PC-9 (cell line): ENCODE measurements around the gene ATP1A1. TPM values are rescaled to one million over a fixed set of nuclear protein-coding genes. Genes with fewer than 3 reads are reported as not detected.

ENCODE experiments used
- BruUV-seq: library from RNA; stranded (reverse); fragments of 400-500 nt; replicated peaks from 2 replicates; lab custom pipeline; 2021; lab: Mats Ljungman, UMichigan
- CTCF ChIA-PET: fragments of 300-600 bp; sonication (Branson Sonifier 250); formaldehyde crosslinking; loops from one replicate; lab custom pipeline; 2022; ENCODE audit warnings: antibody characterized with exemption; lab: Charles Lee
- POLR2A ChIA-PET: fragments of 300-600 bp; sonication (Branson Sonifier 250); formaldehyde crosslinking; loops from one replicate; lab custom pipeline; 2022; ENCODE audit warnings: antibody characterized with exemption; ENCODE audit not compliant: unreplicated experiment; lab: Charles Lee
- DNase-seq, 2 experiments: peaks; one replicate each; pipeline versions ENCODE4 v3.0.0 to v3.0.0-alpha.2; 2015 to 2022; ENCODE audit warnings: mixed read lengths in 1 of 2
- H2AFZ ChIP-seq: fragments of 200-600 bp; sonication (generic); 2 replicates; pipeline ENCODE4 v1.8.1; 2017; ENCODE audit warnings: antibody characterized with exemption
- H3F3A ChIP-seq: fragments of 200-600 bp; sonication (generic); 2 replicates; pipeline ENCODE4 v1.8.1; 2017; ENCODE audit warnings: antibody characterized with exemption, mild to moderate bottlenecking, low read depth; ENCODE audit not compliant: insufficient read depth
- H3K27ac ChIP-seq: fragments of 200-600 bp; sonication (generic); 2 replicates; pipeline ENCODE4 v1.6.1; 2016; ENCODE audit warnings: mixed run types
- H3K27me3 ChIP-seq: fragments of 200-600 bp; sonication (generic); 2 replicates; pipeline ENCODE4 v1.6.1; 2016; ENCODE audit warnings: low read depth, mixed run types; ENCODE audit not compliant: insufficient read depth
- H3K36me3 ChIP-seq: fragments of 200-600 bp; sonication (generic); 2 replicates; pipeline ENCODE4 v1.6.1; 2016; ENCODE audit warnings: low read depth, mixed run types
- H3K4me1 ChIP-seq: fragments of 200-600 bp; sonication (generic); replicated peaks from 2 replicates; pipeline ENCODE4 v1.6.1; 2016; ENCODE audit warnings: mixed run types; ENCODE audit not compliant: insufficient read depth
- H3K4me2 ChIP-seq: fragments of 200-600 bp; sonication (generic); 2 replicates; pipeline ENCODE4 v1.6.1; 2017; ENCODE audit warnings: mixed run types
- H3K4me3 ChIP-seq: fragments of 200-600 bp; sonication (generic); 2 replicates; pipeline ENCODE4 v1.6.1; 2016; ENCODE audit warnings: mixed run types
- H3K79me2 ChIP-seq: fragments of 200-600 bp; sonication (generic); 2 replicates; pipeline ENCODE4 v1.6.1; 2017; ENCODE audit warnings: low read depth, mixed run types
- H3K9me2 ChIP-seq: fragments of 200-600 bp; sonication (generic); 2 replicates; pipeline ENCODE4 v1.8.1; 2017; ENCODE audit warnings: mild to moderate bottlenecking; ENCODE audit not compliant: insufficient read depth
- H3K9me3 ChIP-seq: fragments of 200-600 bp; sonication (generic); 2 replicates; pipeline ENCODE4 v1.8.1; 2016; ENCODE audit warnings: low read depth; ENCODE audit not compliant: insufficient read depth
- H4K20me1 ChIP-seq: fragments of 200-600 bp; sonication (generic); 2 replicates; pipeline ENCODE4 v1.8.1; 2017; ENCODE audit not compliant: insufficient read depth
- EZH2 ChIP-seq: fragments of 200-600 bp; sonication (generic); IDR thresholded peaks from 2 replicates; pipeline ENCODE4 v1.8.0; 2017; ENCODE audit warnings: antibody characterized with exemption, low read depth
- intact Hi-C: fragments of 100-400 bp; cut with micrococcal nuclease; formaldehyde crosslinking; loops from one replicate; pipeline ENCODE4 v1.10.0; 2022; ENCODE audit not compliant: unreplicated experiment
- total RNA-seq: library from RNA; stranded (reverse); gene quantifications from 2 replicates; pipeline ENCODE4 v1.2.3, GENCODE V29; 2021
- TF ChIP-seq, protein P1 (sequence below): fragments of 200-600 bp; sonication (generic); conservative IDR thresholded peaks from 2 replicates; pipeline ENCODE4 v1.6.1; 2017; ENCODE audit warnings: mixed run types, antibody characterized with exemption, mild to moderate bottlenecking, moderate library complexity

The ATP1A1 gene
- total RNA-seq, 1 experiment from 2014 or later = 399 TPM

DNA sequence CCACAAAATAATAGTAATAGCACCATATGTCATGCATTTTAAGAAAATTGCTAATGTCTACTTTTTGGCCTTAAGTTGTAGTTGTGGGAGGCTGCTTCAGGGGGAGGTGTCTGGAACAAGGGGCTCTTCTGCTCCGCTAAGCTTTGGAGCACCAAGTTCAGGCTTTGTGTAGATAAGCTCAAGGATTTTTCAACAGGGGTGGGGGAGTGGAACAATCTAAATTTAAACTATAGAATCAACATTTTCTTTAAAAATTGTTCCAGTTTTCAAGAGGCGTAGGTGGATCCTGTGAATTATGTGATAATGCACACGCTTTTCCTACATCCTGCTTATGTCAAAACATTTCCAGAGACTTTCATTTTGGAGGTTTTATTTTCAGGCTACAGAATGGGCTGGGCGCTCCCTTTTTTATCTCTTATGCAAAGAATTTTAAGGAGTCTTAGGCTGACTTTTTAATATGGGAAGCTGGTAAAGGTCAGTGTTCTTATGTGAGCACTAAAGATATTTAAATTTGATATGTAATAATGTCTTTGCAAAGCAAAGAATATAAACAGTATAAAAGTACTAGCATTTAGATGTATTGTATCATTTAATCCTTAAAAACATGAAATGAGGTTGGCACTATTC lies 9.9 kb downstream of the ATP1A1 start:
- DNase-seq = no peak
- Histone ChIP-seq H3K4me3 (no peak overlapping the region), H3K4me2 (no peak overlapping the region), H2AFZ (no peak overlapping the region), H3K79me2 (peaks cover 98% of the 10 kb centered on the region), H3K4me1 (peaks cover 35% of the 10 kb centered on the region), H3K36me3 (peaks cover 91% of the 10 kb centered on the region), H3K27me3 (no peaks in the 10 kb centered on the region), H3K27ac (no peak overlapping the region), H3F3A (peaks cover 61% of the 10 kb centered on the region), H3K9me3 (no peaks in the 10 kb centered on the region), H4K20me1 (peaks cover 73% of the 10 kb centered on the region), H3K9me2 (no peaks in the 10 kb centered on the region)
- TF ChIP-seq EZH2 = no peak
- TF ChIP-seq, protein P1, sequence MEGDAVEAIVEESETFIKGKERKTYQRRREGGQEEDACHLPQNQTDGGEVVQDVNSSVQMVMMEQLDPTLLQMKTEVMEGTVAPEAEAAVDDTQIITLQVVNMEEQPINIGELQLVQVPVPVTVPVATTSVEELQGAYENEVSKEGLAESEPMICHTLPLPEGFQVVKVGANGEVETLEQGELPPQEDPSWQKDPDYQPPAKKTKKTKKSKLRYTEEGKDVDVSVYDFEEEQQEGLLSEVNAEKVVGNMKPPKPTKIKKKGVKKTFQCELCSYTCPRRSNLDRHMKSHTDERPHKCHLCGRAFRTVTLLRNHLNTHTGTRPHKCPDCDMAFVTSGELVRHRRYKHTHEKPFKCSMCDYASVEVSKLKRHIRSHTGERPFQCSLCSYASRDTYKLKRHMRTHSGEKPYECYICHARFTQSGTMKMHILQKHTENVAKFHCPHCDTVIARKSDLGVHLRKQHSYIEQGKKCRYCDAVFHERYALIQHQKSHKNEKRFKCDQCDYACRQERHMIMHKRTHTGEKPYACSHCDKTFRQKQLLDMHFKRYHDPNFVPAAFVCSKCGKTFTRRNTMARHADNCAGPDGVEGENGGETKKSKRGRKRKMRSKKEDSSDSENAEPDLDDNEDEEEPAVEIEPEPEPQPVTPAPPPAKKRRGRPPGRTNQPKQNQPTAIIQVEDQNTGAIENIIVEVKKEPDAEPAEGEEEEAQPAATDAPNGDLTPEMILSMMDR = no peak
- POLR2A ChIA-PET = interaction anchor here (0.6 kb wide), 1 partner anchor 353 kb away, joined by 3 read pairs; no protein-coding TSS in a partner anchor
- intact Hi-C loops = no loop called here
- BruUV-seq = no TSS peak
- CTCF ChIA-PET = no interaction called here

DNA sequence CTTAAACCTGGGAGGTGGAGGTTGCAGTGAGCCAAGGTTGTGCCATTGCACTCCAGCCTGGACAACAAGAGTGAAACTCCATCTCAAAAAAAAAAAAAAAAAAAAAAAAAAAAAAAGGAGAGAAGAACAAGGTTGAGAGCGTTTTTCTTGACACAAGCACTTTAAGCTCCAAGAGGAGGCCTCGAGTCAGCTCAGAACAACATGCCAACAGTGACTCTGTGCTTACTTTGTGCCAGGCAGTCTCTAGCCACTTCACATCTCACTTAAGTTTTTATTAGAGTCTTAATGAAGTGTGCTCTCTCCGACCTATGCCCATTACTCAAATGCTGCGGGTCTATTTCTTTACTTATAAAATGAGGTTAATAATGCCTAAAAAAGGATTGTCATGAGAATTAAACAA lies 13.0 kb downstream of the ATP1A1 start:
- H4K20me1 ChIP-seq = peaks cover 55% of the 10 kb centered on the region
- BruUV-seq = no TSS peak
- H3K4me2 ChIP-seq = no peak overlapping the region
- H3K79me2 ChIP-seq = peaks cover 96% of the 10 kb centered on the region
- no peaks in the 10 kb centered on the region for H3K9me3 ChIP-seq
- peaks cover 94% of the 10 kb centered on the region for H3K36me3 ChIP-seq
- no peak overlapping the region for H2AFZ ChIP-seq
- DNase-seq = no peak
- ChIA-PET POLR2A (interaction anchor here (0.7 kb wide), 1 partner anchor 16 kb away, joined by 24 read pairs; no protein-coding TSS in a partner anchor), CTCF (interaction anchor here (0.6 kb wide), 2 partner anchors 55 to 667 kb away, joined by 3 read pairs; no protein-coding TSS in a partner anchor)
- intact Hi-C loops = no loop called here
- no peak for TF ChIP-seq EZH2
- TF ChIP-seq, protein P1 = no peak
- H3K4me3 ChIP-seq = no peak overlapping the region
- H3K27me3 ChIP-seq = no peaks in the 10 kb centered on the region
- H3K27ac ChIP-seq = no peak overlapping the region
- 0 out of 2 replicates have a peak, but pooled peaks cover 13% of the 10 kb centered on the region for H3K4me1 ChIP-seq
- H3F3A ChIP-seq = peaks cover 69% of the 10 kb centered on the region
- no peaks in the 10 kb centered on the region for H3K9me2 ChIP-seq

DNA sequence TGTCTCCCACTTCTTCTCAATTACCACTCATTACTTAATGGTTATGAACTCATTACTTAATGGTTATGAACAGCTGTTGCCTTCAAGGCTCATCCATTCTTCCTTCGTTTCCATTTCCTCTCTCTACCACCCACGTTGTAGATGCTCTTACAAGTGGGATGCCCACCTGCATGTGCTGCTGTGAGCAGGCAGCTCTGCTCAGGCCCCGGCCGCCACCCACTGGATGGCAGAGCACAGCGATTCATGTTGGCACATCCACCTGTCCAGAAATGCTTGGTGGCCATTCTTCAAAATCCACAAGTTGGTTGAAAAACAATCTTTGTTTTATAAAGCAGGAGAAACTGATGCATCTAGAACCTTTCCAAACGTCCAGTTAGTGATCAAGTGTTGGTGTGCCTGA lies 14.5 kb downstream of the ATP1A1 start:
- TF ChIP-seq, protein P1 = no peak
- TF ChIP-seq EZH2 = no peak
- Histone ChIP-seq H4K20me1 (peaks cover 54% of the 10 kb centered on the region), H3K4me1 (0 out of 2 replicates have a peak, but pooled peaks cover 8% of the 10 kb centered on the region), H2AFZ (no peak overlapping the region), H3K27me3 (no peaks in the 10 kb centered on the region), H3K27ac (no peak overlapping the region), H3K79me2 (peaks cover 96% of the 10 kb centered on the region), H3K4me3 (no peak overlapping the region), H3K4me2 (no peak overlapping the region), H3K9me2 (no peaks in the 10 kb centered on the region), H3K36me3 (peaks cover 99% of the 10 kb centered on the region), H3K9me3 (no peaks in the 10 kb centered on the region), H3F3A (peaks cover 74% of the 10 kb centered on the region)
- DNase-seq = no peak
- intact Hi-C loops = no loop called here
- no TSS peak for BruUV-seq
- ChIA-PET POLR2A (no interaction called here), CTCF (no interaction called here)
